ENCODE results near the gene EHMT1. TPM values are rescaled to one million over a fixed set of nuclear protein-coding genes. Genes with fewer than 3 reads are reported as not detected.

Gene EHMT1
- total RNA-seq, 1 experiment from 2014 or later, result 112 TPM

GRCh38 chr9:137814436-137814835 lies 195.6 kb downstream of the EHMT1 start:
- Histone ChIP-seq H4K5ac (ENCODE audit: insufficient read length, low read depth, low read length) (no peak overlapping the region), H3K9ac (ENCODE audit: extremely low read depth, insufficient read length, low read length) (no peak overlapping the region), H4K20me1 (ENCODE audit: control insufficient read depth, insufficient read depth, insufficient read length) (no peaks in the 10 kb centered on the region), H2BK5ac (ENCODE audit: insufficient read length, low read length) (no peak overlapping the region), H3K27ac (ENCODE audit: insufficient read length, low read depth, low read length) (no peak overlapping the region), H3K9me3 (ENCODE audit: control insufficient read depth, low read depth, low read length) (no peaks in the 10 kb centered on the region), H2BK20ac (ENCODE audit: low read depth, low read length, poor library complexity, severe bottlenecking) (no peak overlapping the region), H3K79me1 (ENCODE audit: insufficient read depth, low read depth, low read length, poor library complexity, severe bottlenecking) (no peaks in the 10 kb centered on the region), H3K4me2 (ENCODE audit: insufficient read depth, insufficient read length, low read length) (no peak overlapping the region), H3K18ac (ENCODE audit: insufficient read length, low read depth, low read length) (no peak overlapping the region), H3K23ac (ENCODE audit: insufficient read length, low read depth, low read length) (no peak overlapping the region), H3K56ac (ENCODE audit: insufficient read length, low read depth, low read length) (no peak overlapping the region), H3K4ac (ENCODE audit: low read depth, low read length) (no peak overlapping the region), H3K79me2 (ENCODE audit: insufficient read depth, low read length) (no peaks in the 10 kb centered on the region), H2BK120ac (ENCODE audit: low read depth, low read length, poor library complexity, severe bottlenecking) (no peak overlapping the region), H3K4me1 (ENCODE audit: insufficient read depth, low read length) (no peaks in the 10 kb centered on the region), H3K27me3 (ENCODE audit: insufficient read depth, low read length) (no peaks in the 10 kb centered on the region), H4K91ac (ENCODE audit: insufficient read length, low read depth, low read length) (no peak overlapping the region), H3K14ac (ENCODE audit: insufficient read depth, low read length) (no peak overlapping the region), H2AK5ac (ENCODE audit: insufficient read length, low read length) (no peak overlapping the region), H2BK15ac (ENCODE audit: low read depth, low read length) (no peak overlapping the region), H2BK12ac (ENCODE audit: insufficient read length, low read depth, low read length) (no peak overlapping the region), H3T11ph (ENCODE audit: low read length) (no peak overlapping the region), H4K8ac (replicated peaks; ENCODE audit: insufficient read length, low read depth, low read length) (no peak overlapping the region), H2AFZ (ENCODE audit: low read length) (no peak overlapping the region), H3K23me2 (ENCODE audit: insufficient read length, low read depth, low read length, poor library complexity, severe bottlenecking) (no peaks in the 10 kb centered on the region)
- H3K4me3 Mint-ChIP-seq, result no peak overlapping the region; a peak in 1 of 5 replicates
- no peak for TF ChIP-seq CTCF (conservative IDR thresholded peaks at IDR 0.05)
- peaks cover 12 to 16% of the 10 kb centered on the region in 2 experiments for H3K9me3 Mint-ChIP-seq
- H3K4me1 Mint-ChIP-seq, result no peaks in the 10 kb centered on the region
- peak overlapping the region in 2 of 3 experiments; percentile 47 to 68; a peak in 2 of 7 replicates for H3K27ac Mint-ChIP-seq
- peaks cover 2% of the 10 kb centered on the region; the same call in 1 of the 2 replicates for H3K27me3 Mint-ChIP-seq (ENCODE audit: low read depth)
- no peak for DNase-seq
- H3K36me3 Mint-ChIP-seq (ENCODE audit: insufficient read depth in 1 of 3, low read depth in 3 of 3), result peaks cover 49 to 64% (median 64%) of the 10 kb centered on the region in 3 experiments
- no CpG with 5 or more reads among the region's 23 CpGs for WGBS (ENCODE audit: extremely low coverage, insufficient read length, low lambda C conversion rate)

All from H9 (cell line).